SH-SY5Y (cell line): Measurements from ENCODE around the gene RTL3.

Source experiments
- GATA2 ChIP-seq: IDR thresholded peaks from 2 replicates; pipeline ENCODE4 v1.6.1; 2011; ENCODE audit warnings: mild to moderate bottlenecking, low read depth, low read length
- GATA3 ChIP-seq: IDR thresholded peaks from 2 replicates; pipeline ENCODE4 v1.6.1; 2011; ENCODE audit warnings: low read depth, mild to moderate bottlenecking, low read length, moderate library complexity

DNA sequence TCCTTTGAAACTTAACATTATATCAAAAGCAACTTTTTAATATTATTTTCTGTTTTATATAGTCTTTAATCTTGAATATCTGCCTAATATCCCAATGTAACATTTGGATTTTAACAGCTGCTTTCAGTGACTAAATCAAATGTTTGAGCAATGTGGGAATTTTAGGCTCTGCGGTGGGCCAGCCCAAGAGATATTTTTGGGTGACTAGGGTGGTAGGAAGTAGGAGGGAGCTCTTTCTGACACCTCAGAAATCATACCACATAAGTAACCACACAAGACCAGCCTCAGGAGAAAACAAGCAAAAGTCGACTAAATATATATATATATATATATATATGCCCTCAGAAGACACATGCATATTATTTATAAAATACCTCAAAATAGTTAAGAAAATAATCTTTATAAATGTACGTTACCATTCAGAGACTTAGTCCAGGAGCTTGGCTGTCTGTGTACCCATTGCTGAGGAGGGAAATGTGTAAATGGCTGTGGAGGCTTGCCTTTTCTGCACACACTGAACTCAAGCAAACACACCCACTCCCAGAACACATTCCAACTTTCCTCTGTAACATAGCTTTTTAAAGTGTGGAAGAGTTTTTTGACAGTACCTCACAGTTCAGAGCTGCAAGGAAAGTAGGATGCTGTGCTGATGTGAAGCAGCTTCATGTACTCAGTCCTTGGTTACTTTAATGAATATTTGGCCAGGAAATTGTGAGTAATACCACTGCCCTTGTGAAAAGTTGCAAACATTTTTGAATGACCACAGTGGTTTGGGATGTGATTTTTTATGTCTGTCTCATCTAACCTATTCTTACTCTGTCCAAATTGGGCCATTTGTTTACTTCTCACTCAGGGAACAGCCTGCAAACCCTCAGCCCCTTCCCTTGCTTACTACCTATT is at the start of gene RTL3:
- TF ChIP-seq GATA2, result no peak
- TF ChIP-seq GATA3, result no peak
